Measurements from ENCODE around the gene SPATA31D1. TPM values are rescaled to one million over a fixed set of nuclear protein-coding genes. Genes with fewer than 3 reads are reported as not detected.
"Not testable (repeated sequence)": the region's sequence is repeated elsewhere in the genome, so short reads cannot be mapped to it uniquely, and the experiment has no call there.

SPATA31D1 gene
- not detected in 2 replicates for total RNA-seq

DNA sequence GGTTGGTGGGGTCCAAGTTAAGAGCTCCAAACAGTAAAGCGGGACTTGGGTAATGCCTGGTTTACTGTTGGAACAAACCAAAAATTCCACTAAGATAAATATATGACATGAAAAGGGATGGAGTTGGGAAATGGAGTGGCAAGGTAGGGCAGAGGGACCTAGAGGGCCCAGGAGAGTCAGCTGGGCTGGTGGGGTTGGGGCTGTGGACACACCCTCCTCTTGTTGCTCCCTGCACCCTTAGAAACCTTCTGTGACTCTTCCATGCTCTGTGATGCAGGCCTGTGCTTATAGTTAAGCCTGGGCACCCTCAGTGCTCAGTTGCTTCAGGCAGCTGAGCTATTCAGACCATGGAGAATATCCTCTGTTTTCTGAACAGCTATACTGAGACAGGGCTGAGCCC, at the start of gene SPATA31D1:
TSS of gene SPATA31D1 (plus strand) at position 301 of the 400 bp plus-strand sequence. CDS start at position 348, 47 bp downstream.
- H3K27me3 ChIP-seq (ENCODE audit: control insufficient read depth, insufficient read depth, low read length); FAIRE-seq; DNase-seq (ENCODE audit: low read depth); H3K4me3 ChIP-seq (ENCODE audit: low read depth, low read length); H3K36me3 ChIP-seq (ENCODE audit: control insufficient read depth, insufficient read depth, low read length): not testable (repeated sequence)

DNA sequence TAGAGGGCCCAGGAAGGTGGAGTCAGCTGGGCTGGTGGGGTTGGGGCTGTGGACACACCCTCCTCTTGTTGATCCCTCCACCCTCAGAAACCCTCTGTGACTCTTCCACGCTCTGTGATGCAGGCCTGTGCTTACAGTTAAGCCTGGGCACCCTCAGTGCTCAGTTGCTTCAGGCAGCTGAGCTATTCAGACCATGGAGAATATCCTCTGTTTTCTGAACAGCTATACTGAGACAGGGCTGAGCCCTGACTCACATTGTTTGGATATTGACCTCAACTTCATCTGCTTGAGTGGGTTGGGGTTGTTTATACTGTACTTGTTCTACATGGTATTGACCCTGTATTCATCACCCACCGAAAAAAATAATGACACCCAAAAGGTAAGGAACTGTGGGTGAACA, 45.2 kb upstream of the SPATA31D1 start, which contains the start of gene SPATA31D3:
TSS of gene SPATA31D3 (plus strand) at position 108 of the 400 bp plus-strand sequence. CDS start at position 194, 86 bp downstream.
- H3K36me3 ChIP-seq (ENCODE audit: control insufficient read depth, insufficient read depth, low read length); H3K27me3 ChIP-seq (ENCODE audit: control insufficient read depth, insufficient read depth, low read length); DNase-seq (ENCODE audit: low read depth); H3K4me3 ChIP-seq (ENCODE audit: low read depth, low read length); FAIRE-seq: not testable (repeated sequence)

DNA sequence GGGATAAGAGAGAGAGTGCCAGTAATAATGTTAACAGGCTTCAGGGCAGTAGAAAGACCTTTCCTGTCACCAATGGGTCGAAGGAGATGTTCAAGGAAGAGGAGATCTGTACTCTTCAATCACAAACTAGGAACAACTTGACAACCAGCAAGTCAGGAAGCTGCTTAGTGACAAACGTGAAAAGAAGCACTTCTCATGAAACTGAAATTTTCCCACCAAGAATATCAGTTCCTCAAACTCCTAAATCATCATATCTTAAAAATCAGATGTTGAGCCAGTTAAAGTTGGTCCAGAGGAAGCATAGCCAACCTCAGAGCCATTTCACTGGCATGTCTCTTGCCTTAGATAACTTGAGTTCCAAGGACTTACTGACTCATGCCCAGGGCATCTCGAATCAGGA, 39.9 kb upstream of the SPATA31D1 start:
- not testable (repeated sequence) for H3K4me3 ChIP-seq (ENCODE audit: low read depth, low read length); H3K36me3 ChIP-seq (ENCODE audit: control insufficient read depth, insufficient read depth, low read length); DNase-seq (ENCODE audit: low read depth); FAIRE-seq; H3K27me3 ChIP-seq (ENCODE audit: control insufficient read depth, insufficient read depth, low read length)

DNA sequence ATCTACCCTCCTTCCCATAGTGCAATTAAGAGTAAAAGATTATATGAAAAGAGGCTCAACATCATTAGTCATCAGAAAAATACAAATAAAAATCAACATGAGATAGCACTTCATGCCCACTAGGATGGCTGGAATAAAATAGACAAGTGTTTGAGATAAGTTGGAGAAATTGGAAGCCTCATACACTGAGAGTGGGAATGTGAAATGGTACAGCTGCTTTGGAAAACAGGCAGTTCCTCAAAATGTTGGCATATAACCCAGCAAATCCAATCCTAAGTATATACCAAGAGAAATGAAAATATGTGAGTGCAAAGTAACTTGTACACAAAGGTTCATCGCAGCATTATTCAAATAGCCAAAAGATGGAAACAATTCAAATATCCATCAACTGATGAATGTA, 35.5 kb upstream of the SPATA31D1 start:
- H3K36me3 ChIP-seq (ENCODE audit: control insufficient read depth, insufficient read depth, low read length): no peaks in the 10 kb centered on the region
- H3K27me3 ChIP-seq (ENCODE audit: control insufficient read depth, insufficient read depth, low read length): no peaks in the 10 kb centered on the region
- no peak for DNase-seq (ENCODE audit: low read depth)
- TF ChIP-seq, protein P1, sequence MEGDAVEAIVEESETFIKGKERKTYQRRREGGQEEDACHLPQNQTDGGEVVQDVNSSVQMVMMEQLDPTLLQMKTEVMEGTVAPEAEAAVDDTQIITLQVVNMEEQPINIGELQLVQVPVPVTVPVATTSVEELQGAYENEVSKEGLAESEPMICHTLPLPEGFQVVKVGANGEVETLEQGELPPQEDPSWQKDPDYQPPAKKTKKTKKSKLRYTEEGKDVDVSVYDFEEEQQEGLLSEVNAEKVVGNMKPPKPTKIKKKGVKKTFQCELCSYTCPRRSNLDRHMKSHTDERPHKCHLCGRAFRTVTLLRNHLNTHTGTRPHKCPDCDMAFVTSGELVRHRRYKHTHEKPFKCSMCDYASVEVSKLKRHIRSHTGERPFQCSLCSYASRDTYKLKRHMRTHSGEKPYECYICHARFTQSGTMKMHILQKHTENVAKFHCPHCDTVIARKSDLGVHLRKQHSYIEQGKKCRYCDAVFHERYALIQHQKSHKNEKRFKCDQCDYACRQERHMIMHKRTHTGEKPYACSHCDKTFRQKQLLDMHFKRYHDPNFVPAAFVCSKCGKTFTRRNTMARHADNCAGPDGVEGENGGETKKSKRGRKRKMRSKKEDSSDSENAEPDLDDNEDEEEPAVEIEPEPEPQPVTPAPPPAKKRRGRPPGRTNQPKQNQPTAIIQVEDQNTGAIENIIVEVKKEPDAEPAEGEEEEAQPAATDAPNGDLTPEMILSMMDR (IDR thresholded peaks at IDR 0.05; ENCODE audit: insufficient read depth, low read length, severe bottlenecking): no peak
- H3K4me3 ChIP-seq (ENCODE audit: low read depth, low read length): no peak overlapping the region
- FAIRE-seq: no peak

DNA sequence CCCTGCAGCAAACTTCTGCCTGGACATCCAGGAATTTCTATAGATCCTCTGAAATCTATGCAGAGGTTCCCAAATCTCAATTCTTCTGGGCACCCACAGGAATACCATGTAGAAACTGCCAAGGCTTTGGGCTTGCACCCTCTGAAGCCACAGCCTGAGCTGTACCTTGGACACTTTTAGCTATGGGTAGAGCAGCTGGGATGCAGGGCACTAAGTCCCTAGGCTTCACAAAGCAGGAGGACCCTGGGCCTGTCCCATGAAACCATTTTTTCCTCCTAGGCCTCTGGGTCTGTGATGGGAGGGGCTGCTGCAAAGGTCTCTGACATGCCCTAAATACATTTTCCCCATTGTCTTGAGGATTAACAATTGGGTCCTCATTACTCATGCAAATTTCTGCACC, 32.9 kb upstream of the SPATA31D1 start:
- no peak overlapping the region for H3K4me3 ChIP-seq (ENCODE audit: low read depth, low read length)
- no peaks in the 10 kb centered on the region for H3K27me3 ChIP-seq (ENCODE audit: control insufficient read depth, insufficient read depth, low read length)
- TF ChIP-seq, protein P1 (IDR thresholded peaks at IDR 0.05; ENCODE audit: insufficient read depth, low read length, severe bottlenecking): no peak
- no peaks in the 10 kb centered on the region for H3K36me3 ChIP-seq (ENCODE audit: control insufficient read depth, insufficient read depth, low read length)
- DNase-seq (ENCODE audit: low read depth) (no peak), FAIRE-seq (no peak)

DNA sequence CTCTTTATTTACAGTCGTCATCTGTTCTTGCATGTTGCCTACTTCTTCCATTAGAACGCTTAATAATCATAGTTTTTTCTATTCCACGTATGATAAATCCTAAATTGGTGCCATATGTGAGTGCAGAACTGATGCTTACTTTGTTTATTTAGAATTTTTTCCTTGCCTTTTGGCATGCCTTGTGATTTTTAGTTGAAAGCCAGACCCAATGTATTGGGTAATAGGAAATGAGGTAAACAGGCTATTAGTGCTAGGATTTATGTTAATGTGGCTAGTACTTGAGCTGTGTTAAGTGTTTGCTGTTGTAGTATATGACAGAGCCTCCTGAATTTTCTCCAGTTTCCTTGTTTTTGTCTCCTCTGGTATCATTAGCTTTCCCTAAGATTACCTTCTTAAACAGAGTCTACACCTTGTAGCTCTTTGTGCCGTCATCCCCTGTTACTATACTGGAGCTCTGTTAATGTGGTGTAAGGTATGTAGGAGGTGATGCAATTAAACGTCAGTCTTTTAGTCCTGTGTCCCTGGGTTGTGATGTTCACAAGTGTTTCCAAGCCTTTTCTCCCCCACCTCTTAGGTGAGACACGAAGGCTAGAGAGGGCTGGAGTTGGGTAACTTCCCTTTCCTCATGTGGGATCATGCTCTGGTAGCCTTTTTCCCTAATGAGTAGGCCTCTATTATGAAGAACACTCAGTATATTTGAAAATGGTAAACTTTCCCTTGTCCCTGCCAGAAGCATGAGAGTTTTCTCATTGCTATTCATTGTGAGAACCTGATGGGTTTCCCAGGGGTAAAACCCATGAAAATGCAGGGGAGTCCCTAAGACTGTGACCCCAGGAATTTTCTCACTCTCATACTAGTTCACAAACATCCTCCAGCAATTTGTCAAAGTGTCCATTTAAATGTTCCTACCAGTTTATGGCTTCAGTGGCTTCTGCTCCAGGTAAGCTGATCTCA, 24.1 kb upstream of the SPATA31D1 start:
- DNase-seq (ENCODE audit: low read depth) (no peak), FAIRE-seq (no peak)
- Histone ChIP-seq H3K36me3 (ENCODE audit: control insufficient read depth, insufficient read depth, low read length) (no peaks in the 10 kb centered on the region), H3K4me3 (ENCODE audit: low read depth, low read length) (no peak overlapping the region), H3K27me3 (ENCODE audit: control insufficient read depth, insufficient read depth, low read length) (no peaks in the 10 kb centered on the region)
- TF ChIP-seq, protein P1 (IDR thresholded peaks at IDR 0.05; ENCODE audit: insufficient read depth, low read length, severe bottlenecking): no peak

DNA sequence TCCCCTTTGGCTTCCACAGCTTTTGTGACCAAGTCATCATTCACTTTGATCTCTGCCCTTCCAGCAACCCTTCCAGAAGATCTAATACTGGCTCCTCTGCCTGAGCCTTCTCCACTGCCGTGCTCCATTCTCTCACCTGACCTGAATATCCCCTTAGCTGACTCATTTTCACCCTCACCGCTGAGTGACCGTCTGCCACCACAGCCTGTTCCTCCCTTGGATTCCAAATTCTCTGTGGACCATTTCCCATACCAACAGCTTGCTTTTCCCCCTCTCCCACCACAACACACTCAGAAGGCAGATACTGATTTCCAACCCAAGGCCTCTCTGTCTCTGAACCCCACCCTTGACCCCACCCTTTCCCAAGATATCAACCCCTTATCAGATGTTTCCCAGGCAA, 20.5 kb upstream of the SPATA31D1 start:
- DNase-seq (ENCODE audit: low read depth): no peak
- FAIRE-seq: no peak
- H3K27me3 ChIP-seq (ENCODE audit: control insufficient read depth, insufficient read depth, low read length): no peaks in the 10 kb centered on the region
- TF ChIP-seq, protein P1 (IDR thresholded peaks at IDR 0.05; ENCODE audit: insufficient read depth, low read length, severe bottlenecking): no peak
- H3K36me3 ChIP-seq (ENCODE audit: control insufficient read depth, insufficient read depth, low read length): no peaks in the 10 kb centered on the region
- H3K4me3 ChIP-seq (ENCODE audit: low read depth, low read length): no peak overlapping the region

All from bronchial epithelial cell (primary cell).